Erythroblast (primary cell): Measurements from ENCODE around the gene LPCAT4.
"Not testable (repeated sequence)": the region's sequence is repeated elsewhere in the genome, so short reads cannot be mapped to it uniquely, and the experiment has no call there.

Experiments
- GATA1 ChIP-seq: IDR thresholded peaks from 2 replicates; pipeline ENCODE4 v1.6.1; 2011; ENCODE audit warnings: low read depth, mild to moderate bottlenecking, control low read depth, low read length, moderate library complexity
- POLR2A ChIP-seq: IDR thresholded peaks from 2 replicates; pipeline ENCODE4 v1.6.1; 2011; ENCODE audit warnings: mild to moderate bottlenecking, low read length

- not testable (repeated sequence) for TF ChIP-seq POLR2A, GATA1
Observed at GRCh38 chr15:34375541-34375940, 8.5 kb upstream of the LPCAT4 start.
